ENCODE measurements around the gene PLCH2. TPM values are rescaled to one million over a fixed set of nuclear protein-coding genes. Genes with fewer than 3 reads are reported as not detected.
A peak's percentile ranks its signal among the peaks of the same experiment; 100 is the strongest.

Gene PLCH2
- total RNA-seq, 4 donors from 2014 or later, result 1.00 to 7.3 (median 4.6) TPM

GRCh38 chr1:2534315-2534686 is 58.2 kb downstream of the PLCH2 start:
- TF ChIP-seq POLR2A (IDR thresholded peaks at IDR 0.05), result no peak
- TF ChIP-seq POLR2AphosphoS5 (IDR thresholded peaks at IDR 0.05), result no peak
- no peak for TF ChIP-seq CTCF (IDR thresholded peaks at IDR 0.05)
- TF ChIP-seq EP300 (IDR thresholded peaks at IDR 0.05; ENCODE audit: low read depth), result no peak
- Histone ChIP-seq H3K27ac (no peak overlapping the region), H3K9me3 (no peaks in the 10 kb centered on the region), H3K4me1 (peaks cover 13 to 38% (median 37%) of the 10 kb centered on the region in 4 donors), H3K36me3 (no peaks in the 10 kb centered on the region), H3K27me3 (peaks cover 60% of the 10 kb centered on the region), H3K4me3 (no peak overlapping the region)
- in situ Hi-C loops (cut with MboI; ENCODE audit: low pct_ligation_motif_present in 1 of 4, low pct_unique_long_range_greater_than_20kb in 1 of 4, low sequenced_read_pairs in 3 of 4), result loop anchor here in 1 of 4 donors (25.0 kb wide), 1 partner anchor 347 kb away; the partner anchor contains the start of gene FAAP20
- DNase-seq, result no peak
- WGBS, 2 donors (ENCODE audit: low coverage in 1 of 2), result 35% methylated on average over 7 of the region's 7 CpGs; no CpG with 5 or more reads in 1 of the 2 donors
- intact Hi-C loops (cut with DNase I; ENCODE audit: low total_unique reads), result no loop called here

DNA sequence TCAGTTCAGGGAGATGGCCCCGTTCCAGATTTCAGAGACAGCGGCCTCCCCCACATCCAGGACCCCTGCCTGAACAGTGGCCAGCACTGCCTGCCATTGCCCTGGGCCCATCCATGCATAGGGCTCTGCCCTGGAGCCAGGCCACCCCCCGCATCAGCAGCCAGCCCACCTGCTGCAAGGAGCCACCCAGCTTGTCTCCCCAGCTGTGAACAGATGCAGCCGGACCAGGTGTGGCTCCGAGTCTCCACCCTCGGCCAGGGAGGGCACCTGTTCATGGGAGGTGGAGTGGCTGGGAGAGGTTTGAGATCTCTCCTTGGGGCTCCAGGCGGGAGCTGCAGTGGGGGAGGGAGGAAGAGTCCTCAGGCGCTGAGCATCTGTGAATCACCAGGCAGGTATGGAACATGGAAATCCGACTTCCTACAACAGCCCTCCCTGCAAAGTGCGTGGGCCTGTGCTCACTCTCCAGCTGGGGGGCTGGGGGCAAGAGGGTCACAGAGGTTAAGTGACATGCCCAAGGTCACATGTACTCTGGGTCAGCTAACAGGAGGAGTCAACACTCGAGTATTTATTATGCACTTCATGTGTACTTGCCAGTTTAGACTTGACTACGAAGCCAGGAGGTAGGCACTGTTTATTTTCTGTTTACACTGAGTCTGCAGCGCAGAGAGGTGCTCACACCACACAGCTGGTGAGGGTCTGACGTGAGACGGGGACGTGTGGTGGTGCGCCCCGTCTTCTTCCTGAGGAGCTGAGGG is 58.8 kb downstream of the PLCH2 start:
- 22% methylated on average over 18 of the region's 18 CpGs; no CpG with 5 or more reads in 1 of the 2 donors for WGBS, 2 donors (ENCODE audit: low coverage in 1 of 2)
- H3K27ac ChIP-seq, result peak overlapping the region in 1 of 4 donors; percentile 6
- in situ Hi-C loops (cut with MboI; ENCODE audit: low pct_ligation_motif_present in 1 of 4, low pct_unique_long_range_greater_than_20kb in 1 of 4, low sequenced_read_pairs in 3 of 4) (loop anchor here in 1 of 4 donors (25.0 kb wide), 1 partner anchor 348 kb away; the partner anchor contains the start of gene FAAP20), intact Hi-C loops (cut with DNase I; ENCODE audit: low total_unique reads) (no loop called here)
- peaks cover 12 to 36% (median 34%) of the 10 kb centered on the region in 4 donors for H3K4me1 ChIP-seq
- peak; percentile 63 for DNase-seq
- H3K9me3 ChIP-seq, result no peaks in the 10 kb centered on the region
- H3K27me3 ChIP-seq, result peaks cover 62% of the 10 kb centered on the region
- no peak overlapping the region for H3K4me3 ChIP-seq
- TF ChIP-seq POLR2AphosphoS5 (IDR thresholded peaks at IDR 0.05), result peak; percentile 27 to 60 (median 39)
- TF ChIP-seq CTCF (IDR thresholded peaks at IDR 0.05), result no peak
- H3K36me3 ChIP-seq, result no peaks in the 10 kb centered on the region

GRCh38 chr1:2535455-2535854 is 59.4 kb downstream of the PLCH2 start:
- no peak for TF ChIP-seq CTCF (IDR thresholded peaks at IDR 0.05)
- intact Hi-C loops (cut with DNase I; ENCODE audit: low total_unique reads) (no loop called here), in situ Hi-C loops (cut with MboI; ENCODE audit: low pct_ligation_motif_present in 1 of 4, low pct_unique_long_range_greater_than_20kb in 1 of 4, low sequenced_read_pairs in 3 of 4) (loop anchor here in 1 of 4 donors (25.0 kb wide), 1 partner anchor 348 kb away; the partner anchor contains the start of gene FAAP20)
- Histone ChIP-seq H3K27ac (peak overlapping the region in 1 of 4 donors; percentile 6), H3K4me3 (no peak overlapping the region), H3K9me3 (no peaks in the 10 kb centered on the region), H3K4me1 (peaks cover 8 to 31% (median 30%) of the 10 kb centered on the region in 4 donors), H3K27me3 (peaks cover 62% of the 10 kb centered on the region), H3K36me3 (no peaks in the 10 kb centered on the region)
- 33% methylated on average over 14 of the region's 27 CpGs; no CpG with 5 or more reads in 1 of the 2 donors for WGBS, 2 donors (ENCODE audit: low coverage in 1 of 2)
- no peak for DNase-seq

DNA sequence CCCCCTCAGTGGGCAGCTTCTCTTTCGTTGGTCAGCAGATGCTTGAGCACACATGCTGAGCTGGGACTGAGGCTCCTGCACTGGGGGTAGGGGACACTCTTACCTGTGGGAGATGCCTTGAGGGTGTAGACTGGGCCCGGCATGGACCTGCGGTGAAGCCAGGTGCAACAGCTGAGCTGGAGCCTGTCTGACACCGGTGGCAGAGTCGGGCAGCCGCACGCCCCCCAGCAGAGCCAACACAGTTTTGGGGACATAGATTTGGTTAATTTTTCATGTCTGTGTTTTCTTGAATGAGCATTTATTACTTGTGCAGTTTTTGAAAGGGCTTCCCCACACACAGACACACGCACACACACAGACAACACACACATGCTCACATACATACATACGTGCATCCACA is 59.9 kb downstream of the PLCH2 start:
- Histone ChIP-seq H3K4me3 (no peak overlapping the region), H3K36me3 (no peaks in the 10 kb centered on the region), H3K9me3 (no peaks in the 10 kb centered on the region), H3K4me1 (peaks cover 7 to 31% (median 30%) of the 10 kb centered on the region in 4 donors), H3K27ac (no peak overlapping the region), H3K27me3 (peaks cover 62% of the 10 kb centered on the region)
- TF ChIP-seq EP300 (IDR thresholded peaks at IDR 0.05; ENCODE audit: low read depth), result no peak
- no peak for TF ChIP-seq CTCF (IDR thresholded peaks at IDR 0.05)
- TF ChIP-seq POLR2A (IDR thresholded peaks at IDR 0.05), result no peak
- TF ChIP-seq POLR2AphosphoS5 (IDR thresholded peaks at IDR 0.05), result no peak
- whole genome bisulfite sequencing, 2 donors (ENCODE audit: low coverage in 1 of 2), result 56 to 76% methylated on average over 2 to 9 of the region's 9 CpGs
- no peak for DNase-seq
- intact Hi-C loops (cut with DNase I; ENCODE audit: low total_unique reads) (no loop called here), in situ Hi-C loops (cut with MboI; ENCODE audit: low pct_ligation_motif_present in 1 of 4, low pct_unique_long_range_greater_than_20kb in 1 of 4, low sequenced_read_pairs in 3 of 4) (loop anchor here in 1 of 4 donors (25.0 kb wide), 1 partner anchor 349 kb away; the partner anchor contains the start of gene FAAP20)

All from transverse colon (tissue), 4 donors.